Femur (tissue), 1 donor: ENCODE results near the gene GREM2.

ENCODE experiments used
- DNase-seq: peaks from one replicate; pipeline ENCODE4 v3.0.0-alpha.2; 2017

GREM2 gene

DNA sequence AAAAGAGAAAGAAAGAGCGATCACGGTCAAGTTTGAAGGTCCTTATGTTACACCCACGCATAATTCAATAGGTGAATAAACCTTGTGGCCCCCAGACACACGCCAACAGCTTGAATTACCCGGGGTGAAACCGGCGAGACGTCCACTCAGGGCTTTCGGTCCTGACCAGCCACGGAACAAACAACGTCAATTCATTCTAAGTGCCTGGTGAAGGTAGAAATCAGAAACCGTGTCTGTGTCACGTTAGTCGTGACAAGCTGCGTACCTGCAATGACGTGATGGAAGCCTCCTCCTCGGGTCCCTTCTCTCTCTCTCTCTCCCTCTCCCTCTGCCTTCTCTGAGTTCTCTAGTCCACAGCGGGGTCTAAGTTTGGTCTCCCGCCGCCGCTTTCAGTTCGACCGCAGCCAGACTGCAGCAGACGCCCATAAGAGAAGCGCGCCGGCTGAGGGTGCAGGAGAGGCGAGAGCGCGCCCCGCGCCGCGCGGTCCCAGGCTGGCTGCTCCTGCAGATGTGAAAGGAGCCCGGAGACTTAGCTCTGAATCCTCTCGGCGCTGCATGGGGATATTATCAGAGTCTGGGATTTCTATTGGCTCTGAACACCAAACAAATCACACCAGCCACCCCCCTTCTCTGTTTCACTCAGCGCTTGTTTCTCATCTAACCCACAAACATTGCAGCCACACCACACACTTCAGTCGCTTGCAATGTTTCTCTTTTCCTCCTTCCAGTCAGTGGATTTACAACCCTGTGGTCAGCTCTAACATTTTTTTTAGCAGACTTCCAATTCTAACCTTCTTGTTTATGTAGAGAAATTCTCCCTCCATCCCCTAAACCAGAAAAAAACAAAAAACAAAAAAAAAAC lies at the start of gene GREM2:
TSS of gene GREM2 (minus strand) at position 537 of the 862 bp plus-strand sequence. CDS start 118,680 bp downstream, outside the sequence.
- DNase-seq = peak; percentile 72

DNA sequence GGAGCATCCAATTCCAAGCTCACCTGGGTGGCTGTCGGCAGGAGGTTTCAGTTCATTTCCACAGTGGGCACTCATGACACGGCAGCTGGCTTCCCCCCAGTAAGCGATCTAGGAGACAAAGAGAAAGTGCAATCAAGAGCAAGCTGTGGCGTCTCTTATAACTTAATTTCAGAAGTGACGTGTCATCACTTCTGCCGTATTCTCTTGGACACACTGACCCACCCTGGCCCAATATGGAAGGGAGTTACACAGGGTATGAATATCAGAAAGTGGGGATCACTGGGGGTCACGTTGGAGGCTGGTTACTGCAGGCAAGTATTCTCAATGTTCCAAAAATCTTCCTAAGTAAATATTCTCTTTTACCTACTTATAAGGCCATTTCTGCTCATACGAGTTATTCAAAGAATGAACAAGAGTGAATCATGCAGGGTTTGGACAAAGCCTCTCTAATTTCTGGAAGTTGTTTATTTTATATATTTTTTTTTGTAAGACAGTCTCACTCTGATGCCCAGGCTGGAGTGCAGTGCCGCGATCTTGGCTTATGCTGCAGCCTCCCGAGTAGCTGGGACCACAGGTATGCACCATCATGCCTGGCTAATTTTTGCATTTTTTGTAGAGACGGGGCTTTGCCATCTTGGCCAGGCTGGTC lies 46.5 kb upstream of the GREM2 start:
- DNase-seq = no peak

DNA sequence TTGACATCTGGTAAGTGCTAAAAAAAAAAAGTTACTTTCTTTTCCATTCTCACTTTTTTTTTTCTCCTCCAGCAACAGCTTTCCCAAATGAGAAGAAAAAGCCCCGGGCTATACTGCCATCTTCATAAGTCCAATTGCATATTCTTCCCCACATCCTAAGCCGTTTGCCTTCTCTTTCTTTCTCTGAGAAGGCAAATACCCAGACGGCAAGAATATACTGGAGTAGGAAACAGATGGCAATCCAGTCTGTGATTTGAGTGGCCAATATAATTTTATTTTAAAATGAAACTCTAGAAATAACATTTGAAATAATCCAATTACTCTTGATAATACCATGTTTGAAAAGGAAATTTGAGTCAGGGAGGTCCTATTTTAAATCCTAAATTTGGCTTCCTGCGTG lies 44.6 kb upstream of the GREM2 start:
- no peak for DNase-seq

DNA sequence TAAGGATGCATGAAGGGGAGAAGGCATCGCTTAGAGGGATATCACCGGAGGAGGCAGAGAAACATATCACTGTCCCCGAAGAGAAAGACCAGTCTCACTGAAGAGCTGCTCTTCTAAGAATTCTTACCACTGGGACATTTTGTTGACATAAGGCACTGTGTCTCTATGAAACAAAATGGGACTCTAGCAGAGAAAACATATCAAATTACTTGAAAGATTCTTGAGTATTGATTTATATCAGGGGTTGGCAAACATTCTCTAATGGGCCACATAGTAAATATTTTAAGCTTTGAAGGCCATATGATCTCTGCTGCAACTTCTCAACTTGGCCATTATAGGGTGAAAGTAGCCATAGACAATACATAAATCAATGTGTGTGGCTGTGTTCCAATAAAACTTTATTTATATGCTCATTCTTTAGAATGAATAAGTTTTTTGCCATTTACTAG lies 41.0 kb upstream of the GREM2 start:
- no peak for DNase-seq

DNA sequence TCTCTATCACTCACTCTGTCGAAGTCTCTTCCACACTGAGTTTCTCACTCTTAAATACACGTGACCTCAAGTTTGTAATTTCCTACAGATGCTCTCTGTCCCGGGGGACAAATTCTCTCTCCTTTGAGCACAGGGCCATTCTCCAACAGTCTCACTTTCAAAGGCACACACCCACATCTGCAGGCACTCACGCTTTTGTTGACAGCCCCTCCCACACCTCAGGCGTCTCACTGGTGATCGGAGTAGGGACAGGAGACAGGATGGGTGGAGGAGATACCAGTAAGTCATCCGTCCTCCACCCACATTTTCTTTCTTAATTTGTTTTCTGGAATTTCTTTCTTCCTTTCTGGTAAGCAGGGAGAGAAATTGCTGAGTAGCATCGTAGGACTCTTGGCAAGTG lies 40.6 kb upstream of the GREM2 start:
- DNase-seq = peak; percentile 23

DNA sequence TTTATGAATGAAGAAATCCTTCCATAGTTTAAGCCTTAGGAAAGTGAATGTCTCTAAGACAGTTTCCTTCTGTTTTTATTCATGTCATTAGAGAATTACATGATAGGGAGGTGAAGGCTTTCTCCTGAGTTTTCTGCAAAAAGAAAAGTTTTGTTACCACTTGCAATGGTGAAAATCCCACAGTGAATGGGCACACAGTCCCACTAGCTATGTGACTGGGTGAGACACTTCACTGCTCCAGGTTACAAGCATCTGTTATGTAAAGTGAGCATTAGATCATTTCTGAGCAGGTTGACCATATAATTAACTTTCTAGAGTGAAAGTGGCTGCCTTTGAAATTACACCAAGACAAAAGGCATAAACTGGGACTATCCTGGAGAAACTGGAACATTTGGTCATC lies 38.9 kb upstream of the GREM2 start:
- DNase-seq = no peak

DNA sequence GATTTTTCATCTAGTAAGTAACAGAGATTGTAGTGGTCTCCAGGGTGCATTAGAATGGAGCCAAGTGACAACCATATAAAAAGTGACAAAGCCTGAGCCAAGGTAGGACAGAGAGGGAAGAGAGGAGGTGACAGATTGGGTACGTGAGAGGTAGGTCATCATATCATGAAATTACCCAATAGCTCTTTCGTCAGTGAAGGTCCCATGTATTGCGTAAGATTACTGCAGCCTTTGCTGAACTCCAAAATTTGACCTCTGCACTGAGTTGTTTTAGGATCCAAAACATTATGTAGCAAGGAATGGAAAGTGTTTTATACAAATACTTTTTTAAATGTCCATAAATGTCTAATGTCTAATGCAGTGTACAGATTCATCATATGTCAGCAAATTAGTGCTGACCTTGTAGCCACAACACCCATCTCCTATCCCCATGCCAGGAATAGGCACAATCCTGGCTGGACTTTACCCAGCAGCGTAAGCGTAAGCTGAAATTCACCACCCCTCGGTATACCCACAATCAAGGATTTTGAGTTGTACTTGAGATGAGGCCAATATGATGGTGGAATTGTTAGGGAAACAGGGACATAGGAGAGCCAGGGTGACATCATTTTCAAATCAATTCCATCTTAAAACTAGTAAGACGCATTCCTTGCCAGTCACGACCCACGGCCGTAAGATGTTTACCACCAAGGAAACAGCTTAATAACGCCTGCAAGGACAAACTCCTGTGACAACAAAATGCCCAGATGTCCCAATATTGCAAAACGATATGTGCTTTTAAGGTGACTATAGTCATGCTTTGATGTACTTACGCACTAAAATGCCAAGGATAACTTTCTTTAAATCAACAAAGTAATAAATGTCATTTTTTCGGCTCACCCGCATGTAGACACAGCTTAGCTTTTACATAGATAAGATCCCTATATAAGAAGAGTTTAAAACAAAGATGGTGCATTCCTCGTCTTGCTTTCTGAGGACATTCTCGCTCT lies 38.1 kb upstream of the GREM2 start:
- no peak for DNase-seq

DNA sequence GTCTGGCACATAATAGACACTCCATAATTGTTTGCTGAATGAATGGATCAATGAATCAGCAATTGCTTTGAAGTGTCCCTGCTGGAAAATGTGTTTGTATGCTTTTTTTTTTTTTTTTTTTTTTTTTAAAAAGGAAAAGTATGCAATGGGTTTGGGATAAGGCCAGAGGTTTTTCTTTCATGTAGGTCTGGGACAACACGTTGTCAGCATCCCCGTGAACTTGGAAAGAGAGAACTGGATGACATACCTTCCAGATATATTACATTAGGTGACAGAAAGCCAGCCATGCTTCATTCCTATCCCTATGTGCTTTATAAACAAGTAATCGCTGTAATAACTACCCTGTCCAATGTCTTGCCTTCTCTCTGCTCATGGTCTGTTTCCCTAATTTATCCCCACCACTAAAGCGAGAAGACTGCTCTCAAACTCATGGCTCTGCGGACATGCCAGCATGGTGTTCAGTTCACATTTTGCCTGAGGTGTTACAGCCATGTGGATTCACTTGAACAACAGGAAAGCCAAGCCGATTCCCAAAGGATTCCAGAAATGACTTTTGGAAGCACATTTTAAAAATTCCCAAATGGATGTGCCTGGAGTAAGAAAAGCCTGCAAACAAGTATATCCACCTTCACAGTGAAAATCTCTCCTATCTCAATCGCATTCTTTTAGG lies 34.8 kb upstream of the GREM2 start:
- no peak for DNase-seq

DNA sequence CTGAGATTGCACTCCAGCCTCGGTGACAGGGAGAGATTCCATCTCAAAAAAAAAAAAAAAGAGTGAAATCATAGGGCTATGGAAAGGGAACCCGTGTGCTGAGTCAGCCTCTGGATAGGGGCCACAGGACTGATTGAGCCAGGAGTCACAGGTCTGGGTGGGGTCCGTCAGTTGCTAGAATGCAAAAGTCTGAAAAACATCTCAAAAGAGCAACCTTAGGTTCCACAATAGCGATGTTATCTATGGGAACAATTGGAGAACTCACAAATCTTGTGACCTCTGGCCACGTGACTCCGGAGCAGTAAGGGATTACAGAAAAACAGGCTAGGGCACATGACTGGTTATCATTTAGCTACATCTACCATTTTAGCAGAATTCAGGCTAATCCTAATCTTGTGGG lies 32.8 kb upstream of the GREM2 start:
- DNase-seq = no peak

DNA sequence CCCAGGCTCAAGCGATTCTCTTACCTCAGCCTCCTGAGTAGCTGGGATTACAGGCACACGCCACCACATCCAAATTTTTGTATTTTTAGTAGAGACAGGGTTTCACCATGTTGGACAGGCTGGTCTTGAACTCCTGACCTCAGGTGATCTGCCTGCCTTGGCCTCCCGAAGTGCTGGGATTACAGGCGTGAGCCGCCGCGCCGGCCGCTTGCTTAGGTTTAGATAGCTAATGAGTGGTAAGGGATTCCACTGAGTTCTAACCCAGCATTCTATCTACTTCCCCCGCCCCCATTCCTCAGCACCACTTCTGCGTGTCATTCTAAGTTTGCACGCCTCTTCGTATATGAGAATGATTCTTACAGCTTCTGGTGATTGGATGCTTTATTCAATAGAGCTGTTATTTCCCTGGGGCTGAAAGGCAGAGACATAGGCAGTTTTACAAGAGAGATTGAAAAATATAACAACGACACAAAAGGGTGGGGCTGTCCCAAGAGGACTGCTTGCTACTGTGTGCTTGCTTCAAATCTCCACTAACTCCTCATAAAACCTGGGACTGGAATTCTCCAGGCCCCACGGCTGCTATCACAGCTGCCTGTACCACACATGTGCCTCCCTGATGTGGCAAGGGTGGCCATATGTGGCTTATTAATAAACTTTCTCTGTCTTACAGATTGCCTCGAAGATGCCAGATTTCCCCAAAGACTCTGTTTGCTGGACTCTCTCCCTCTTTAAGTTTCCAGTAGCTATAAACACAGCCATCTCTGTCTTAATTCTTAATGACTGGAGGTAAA lies 23.7 kb upstream of the GREM2 start:
- DNase-seq = no peak

DNA sequence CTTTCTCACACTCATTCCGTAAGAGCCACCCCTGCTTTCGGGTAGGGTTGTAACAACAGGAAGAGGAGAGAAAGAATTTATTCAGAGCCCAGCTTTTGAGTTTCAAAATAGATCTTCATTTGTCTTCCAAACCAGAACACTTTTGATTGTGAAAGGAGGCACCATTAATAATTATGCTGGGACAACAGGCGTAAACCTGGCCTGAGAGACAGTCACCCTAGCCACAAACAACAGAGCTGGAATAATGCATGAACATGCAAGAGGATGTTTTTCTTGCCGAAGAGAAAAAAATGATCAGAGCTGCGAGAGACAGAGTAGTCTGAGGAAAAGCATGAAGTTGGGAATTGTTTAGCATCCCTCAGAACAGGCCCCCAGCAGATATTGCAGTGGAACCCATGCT lies 18.5 kb upstream of the GREM2 start:
- DNase-seq = no peak

DNA sequence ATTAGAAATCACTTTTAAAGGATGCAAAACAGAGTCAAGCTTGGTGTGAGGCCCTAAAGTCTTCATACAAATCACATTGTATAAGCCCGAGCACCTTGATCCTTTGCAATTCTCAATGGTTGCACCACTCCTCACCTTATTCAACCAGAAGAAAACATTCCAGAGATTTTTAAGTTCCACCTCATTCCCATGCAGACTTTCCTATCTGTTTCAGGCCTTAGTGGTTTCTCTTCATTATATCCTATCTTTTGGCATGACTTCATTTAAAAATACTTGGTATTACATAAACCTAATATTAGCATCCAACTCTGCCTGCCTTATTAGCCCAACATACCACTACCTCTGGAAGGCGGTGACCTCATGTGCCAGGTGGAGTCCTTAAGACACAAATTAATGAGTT lies 9.3 kb upstream of the GREM2 start:
- DNase-seq = no peak

DNA sequence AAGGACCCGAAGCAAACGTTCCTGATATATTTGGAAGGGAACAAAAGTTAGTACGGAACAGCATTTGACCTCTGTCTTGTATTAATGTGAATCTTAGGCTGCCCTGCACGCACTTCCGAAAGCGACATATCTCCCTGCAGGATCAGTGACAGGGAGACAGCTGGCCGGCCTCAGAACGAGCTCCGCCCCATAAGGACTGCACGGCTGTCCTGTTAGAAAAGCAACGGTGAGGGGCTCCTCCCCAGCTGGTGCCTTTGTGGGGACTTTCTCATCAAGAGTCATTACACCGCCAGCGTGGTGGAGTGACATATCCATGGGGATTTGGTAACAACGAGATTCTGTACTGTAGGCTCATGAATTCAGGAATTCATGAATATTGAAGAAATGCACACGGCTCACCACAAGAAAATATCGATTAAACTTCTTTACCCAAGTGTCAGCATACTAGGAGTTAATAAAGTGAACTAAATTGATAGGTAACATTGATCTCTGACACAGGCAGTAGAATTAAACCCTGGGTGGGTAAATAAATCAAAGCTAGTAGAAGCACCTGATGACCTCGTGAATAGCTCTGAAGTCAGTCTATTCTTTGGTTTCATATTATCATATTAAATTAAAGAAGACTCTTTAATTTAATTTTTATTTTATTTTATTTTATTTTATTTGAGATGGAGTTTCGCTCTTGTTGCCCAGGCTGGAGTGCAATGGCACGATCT lies 8.1 kb upstream of the GREM2 start:
- peak; percentile 25 for DNase-seq

DNA sequence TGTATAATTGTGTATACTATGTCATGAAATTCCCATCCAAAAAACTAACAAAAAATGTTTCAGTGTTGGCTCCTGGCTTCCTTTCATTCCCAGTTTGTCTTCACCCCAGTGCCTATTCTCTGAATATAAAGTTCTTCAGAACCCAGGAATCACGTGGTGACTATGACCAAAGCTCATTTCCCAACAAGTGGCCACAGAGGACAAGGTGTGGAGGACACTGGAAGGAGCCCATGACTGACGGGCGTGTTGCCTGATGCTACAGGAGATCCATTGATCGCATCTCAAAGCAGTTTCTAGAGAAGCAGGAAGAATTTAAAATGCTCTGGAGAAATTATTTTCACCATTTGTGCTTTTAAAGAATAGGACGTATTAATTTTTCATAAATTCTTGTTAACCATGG lies 7.4 kb upstream of the GREM2 start:
- no peak for DNase-seq

DNA sequence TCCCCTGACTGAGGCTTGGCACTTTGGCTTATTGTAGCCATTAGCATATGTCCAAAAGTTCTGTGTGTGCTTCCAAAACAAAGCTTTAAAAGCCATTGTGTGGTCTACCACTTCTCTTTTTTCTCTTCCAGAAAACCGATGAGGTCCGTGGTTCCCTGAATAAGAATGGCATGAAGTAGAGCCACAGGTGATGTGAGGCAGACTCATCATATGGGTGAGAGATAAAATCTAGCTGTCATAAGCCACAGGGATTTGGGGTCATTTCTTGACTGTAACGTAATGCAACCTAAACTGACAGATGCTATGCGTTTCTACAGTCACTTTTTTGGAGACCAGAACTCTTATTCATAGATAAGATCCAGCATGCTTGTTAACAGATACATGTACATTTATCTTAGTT lies 7.0 kb upstream of the GREM2 start:
- no peak for DNase-seq

DNA sequence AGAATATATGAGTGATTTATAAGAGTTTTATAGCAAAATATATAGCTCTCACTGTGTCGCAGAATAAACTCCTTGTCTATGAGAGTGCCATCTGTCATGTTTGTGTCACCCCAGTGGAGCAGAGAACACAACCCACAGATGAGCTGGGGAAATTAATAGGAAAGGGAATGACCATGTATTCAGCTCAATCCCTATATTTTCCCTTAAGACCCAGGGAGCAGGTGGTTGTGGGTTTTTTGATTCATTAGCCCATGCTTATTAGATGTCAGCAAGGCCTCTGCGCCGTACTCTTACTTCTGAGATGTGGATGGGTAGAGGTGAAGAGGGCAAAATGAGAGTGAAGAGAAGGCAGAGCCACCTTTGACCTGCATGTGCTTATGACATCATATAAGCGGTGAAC lies 4.1 kb upstream of the GREM2 start:
- no peak for DNase-seq

DNA sequence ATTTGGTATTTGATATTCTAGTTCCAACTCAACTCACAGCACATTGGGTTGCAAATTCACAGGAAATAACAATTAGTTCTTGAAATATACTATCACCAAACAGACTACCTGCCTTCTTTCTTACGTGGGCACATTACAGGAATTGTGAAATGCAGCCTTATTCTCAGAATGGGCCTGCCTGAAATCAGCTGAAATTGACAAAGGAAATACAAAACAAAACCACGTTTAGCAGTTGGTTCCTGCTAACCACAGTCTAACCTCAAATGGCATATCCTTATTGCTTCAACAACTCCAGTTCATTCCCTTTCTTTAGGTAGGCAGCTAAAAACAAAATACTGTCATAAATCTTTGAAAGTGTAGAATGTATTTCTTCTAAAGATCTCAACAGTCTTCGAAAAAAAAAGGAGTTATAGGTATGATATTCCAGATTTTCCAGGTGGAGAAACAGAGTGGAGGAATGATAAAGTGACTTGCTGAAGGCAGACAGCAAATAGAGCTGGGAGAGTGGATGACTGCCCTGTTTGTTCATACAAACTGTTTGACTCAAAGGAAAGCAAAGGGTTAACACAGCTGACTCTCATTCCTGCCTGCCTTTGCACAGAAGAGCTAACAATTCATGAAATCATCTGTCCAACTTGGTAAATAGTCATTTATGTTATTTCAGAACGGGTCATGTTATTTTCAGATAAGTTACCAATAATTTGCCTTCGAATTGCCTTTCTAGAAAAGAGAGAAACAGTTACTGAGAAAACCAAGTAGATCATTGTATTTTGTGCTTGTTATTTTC lies 1.6 kb upstream of the GREM2 start:
- DNase-seq = no peak

DNA sequence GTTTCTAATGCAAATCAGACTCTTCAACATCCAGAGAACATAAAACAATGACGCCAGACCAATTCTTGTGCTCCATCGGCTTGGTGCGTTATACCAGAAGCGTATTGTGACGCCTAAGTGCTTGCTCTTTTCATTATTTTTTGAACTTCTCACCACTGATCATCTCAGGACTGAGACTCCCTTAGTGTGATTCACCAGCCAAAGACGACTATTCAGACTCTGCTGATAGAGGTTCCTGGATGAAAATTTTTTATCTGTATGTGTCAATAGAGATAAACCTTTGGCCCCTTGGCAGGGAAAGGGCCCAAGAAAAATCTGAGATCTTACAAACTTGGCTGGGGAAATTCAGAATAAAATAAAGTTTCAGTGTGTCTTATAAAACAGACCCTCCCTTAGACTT lies 856 bp upstream of the GREM2 start:
- DNase-seq = no peak

DNA sequence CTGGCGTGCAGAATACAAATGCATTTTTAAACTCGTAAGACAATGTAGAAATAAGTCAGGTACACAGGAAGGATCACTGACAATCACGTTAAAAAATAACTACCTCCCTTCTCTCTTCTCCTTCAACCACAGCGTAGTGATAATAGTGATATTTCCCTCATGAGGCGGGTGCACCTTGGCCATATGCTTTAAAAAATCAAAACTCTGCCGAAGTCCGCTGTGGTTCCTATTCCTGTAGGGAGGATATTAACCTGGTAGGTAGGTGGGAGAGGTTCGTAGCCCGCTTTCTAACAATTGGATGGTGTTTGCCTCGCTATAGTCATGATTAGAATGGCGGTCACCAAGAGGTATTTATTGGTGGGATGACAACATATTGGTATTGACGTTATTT lies 732 bp downstream of the GREM2 start:
- DNase-seq = no peak

DNA sequence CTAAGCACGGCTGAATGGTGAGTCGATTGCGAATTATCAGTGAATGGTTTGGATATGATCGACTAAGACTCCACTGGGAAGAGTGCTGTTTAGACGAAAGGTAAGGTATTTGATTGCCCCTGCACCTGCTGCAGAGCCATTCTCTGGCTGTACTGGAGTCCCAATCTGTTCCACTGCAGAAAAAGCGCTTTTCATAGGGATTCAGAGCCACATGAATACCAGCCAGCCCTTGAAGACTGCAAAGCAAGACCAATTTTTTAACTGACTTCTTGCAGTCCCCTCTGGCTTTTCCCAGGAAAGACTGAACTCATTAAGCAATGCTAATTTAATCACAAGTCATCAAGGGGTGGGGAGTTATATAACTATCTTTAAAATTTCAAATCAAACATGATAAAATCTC lies 1.3 kb downstream of the GREM2 start:
- DNase-seq = no peak
